GM18861 (cell line): ENCODE results near the gene JAKMIP3.

Experiments
- ATAC-seq: cut with Tn5 transposase; IDR thresholded peaks from one replicate; pipeline ENCODE4 v1.9.1; 2021; ENCODE audit not compliant: unreplicated experiment

Gene JAKMIP3

GRCh38 chr10:132065491-132066105 lies at the start of gene JAKMIP3:
TSS of gene JAKMIP3 (plus strand) at chr10:132065946. CDS start at chr10:132104809, 38,863 bp downstream.
- ATAC-seq, result no peak

GRCh38 chr10:132016514-132016913 lies 49.2 kb upstream of the JAKMIP3 start:
- no peak for ATAC-seq

- ATAC-seq, result no peak
Measured at GRCh38 chr10:132018446-132018845, 47.3 kb upstream of the JAKMIP3 start.

- ATAC-seq, result no peak
Measured at GRCh38 chr10:132019366-132019765, 46.4 kb upstream of the JAKMIP3 start.

- no peak for ATAC-seq
Measured at GRCh38 chr10:132020456-132020855, 45.3 kb upstream of the JAKMIP3 start.

GRCh38 chr10:132021046-132021445 lies 44.7 kb upstream of the JAKMIP3 start:
- ATAC-seq, result no peak

- no peak for ATAC-seq
Measured at GRCh38 chr10:132021504-132022143, 44.1 kb upstream of the JAKMIP3 start.

- ATAC-seq, result no peak
Measured at GRCh38 chr10:132022241-132022640, 43.5 kb upstream of the JAKMIP3 start.

- ATAC-seq, result peak; percentile 49
Measured at GRCh38 chr10:132023092-132023811, 42.5 kb upstream of the JAKMIP3 start.

GRCh38 chr10:132027423-132027983 lies 38.2 kb upstream of the JAKMIP3 start:
- no peak for ATAC-seq

GRCh38 chr10:132028706-132029105 lies 37.0 kb upstream of the JAKMIP3 start:
- ATAC-seq, result no peak

- no peak for ATAC-seq
Measured at GRCh38 chr10:132030898-132031463, 34.8 kb upstream of the JAKMIP3 start.

GRCh38 chr10:132033632-132034031 lies 32.1 kb upstream of the JAKMIP3 start:
- ATAC-seq, result no peak

- ATAC-seq, result no peak
Measured at GRCh38 chr10:132035476-132035875, 30.3 kb upstream of the JAKMIP3 start.

GRCh38 chr10:132036153-132036886 lies 29.4 kb upstream of the JAKMIP3 start:
- ATAC-seq, result no peak

- ATAC-seq, result no peak
Measured at GRCh38 chr10:132036887-132037675, 28.7 kb upstream of the JAKMIP3 start.

GRCh38 chr10:132037676-132037975 lies 28.1 kb upstream of the JAKMIP3 start:
- no peak for ATAC-seq

GRCh38 chr10:132039371-132039770 lies 26.4 kb upstream of the JAKMIP3 start:
- ATAC-seq, result no peak

- ATAC-seq, result no peak
Measured at GRCh38 chr10:132040046-132040445, 25.7 kb upstream of the JAKMIP3 start.

GRCh38 chr10:132041340-132041739 lies 24.4 kb upstream of the JAKMIP3 start:
- no peak for ATAC-seq
